Measurements from ENCODE around the gene HOXD11. TPM values are rescaled to one million over a fixed set of nuclear protein-coding genes. Genes with fewer than 3 reads are reported as not detected.

HOXD11 gene
- total RNA-seq, 2 experiments from 2014 or later, result not detected

DNA sequence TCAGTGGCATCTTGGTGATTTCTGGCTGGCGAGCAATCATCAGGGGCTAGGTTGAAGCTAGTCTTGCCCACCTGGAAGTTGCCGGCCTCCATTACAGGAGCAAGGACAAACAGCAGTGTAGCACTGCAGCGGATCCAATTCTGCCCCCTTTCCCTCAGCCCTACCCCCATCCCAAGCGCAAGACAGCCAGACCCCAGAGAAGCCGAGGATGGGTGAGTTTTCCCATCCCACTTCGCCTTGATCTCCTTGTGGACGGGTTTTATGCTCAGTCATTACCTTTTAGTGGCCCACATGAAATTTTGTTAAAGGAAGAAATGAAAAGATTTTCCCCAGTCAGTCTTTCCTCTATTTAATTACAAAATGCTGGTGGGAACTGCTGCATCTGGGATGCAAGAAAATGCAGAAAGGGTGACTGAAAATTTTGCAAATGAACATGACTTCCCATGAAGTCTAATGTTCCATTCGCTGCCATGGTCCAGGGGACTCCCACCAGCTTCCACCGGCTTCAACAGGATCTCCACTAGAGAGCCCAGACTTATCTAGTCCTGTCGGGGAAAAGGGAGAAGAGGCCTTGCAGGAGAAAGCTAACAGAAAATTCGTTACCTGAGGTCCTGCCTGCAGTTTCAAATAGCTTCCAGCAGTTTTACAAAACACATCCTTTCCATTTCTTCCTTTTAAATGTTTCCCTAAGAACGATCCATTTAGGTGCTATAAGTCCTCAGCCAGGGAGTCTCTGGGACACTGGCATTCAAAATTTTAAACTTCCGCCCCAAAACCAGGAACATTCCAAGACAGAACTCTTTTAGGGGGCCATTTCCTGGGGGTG lies 13.5 kb downstream of the HOXD11 start:
- Mint-ChIP-seq H3K27me3 (peaks cover 91% of the 10 kb centered on the region), H3K9me3 (ENCODE audit: low read depth) (peaks cover 1% of the 10 kb centered on the region), H3K4me1 (peaks cover 4% of the 10 kb centered on the region), H3K4me3 (no peak overlapping the region), H3K36me3 (no peaks in the 10 kb centered on the region), H3K27ac (no peak overlapping the region)
- CTCF ChIA-PET, result interaction anchor here (0.6 to 1.5 kb wide), 4 partner anchors 9 to 25 kb away, joined by 3 to 7 read pairs (median 3); partner anchors contain the start of gene HOXD8
- DNase-seq, result no peak
- ATAC-seq, result no peak

DNA sequence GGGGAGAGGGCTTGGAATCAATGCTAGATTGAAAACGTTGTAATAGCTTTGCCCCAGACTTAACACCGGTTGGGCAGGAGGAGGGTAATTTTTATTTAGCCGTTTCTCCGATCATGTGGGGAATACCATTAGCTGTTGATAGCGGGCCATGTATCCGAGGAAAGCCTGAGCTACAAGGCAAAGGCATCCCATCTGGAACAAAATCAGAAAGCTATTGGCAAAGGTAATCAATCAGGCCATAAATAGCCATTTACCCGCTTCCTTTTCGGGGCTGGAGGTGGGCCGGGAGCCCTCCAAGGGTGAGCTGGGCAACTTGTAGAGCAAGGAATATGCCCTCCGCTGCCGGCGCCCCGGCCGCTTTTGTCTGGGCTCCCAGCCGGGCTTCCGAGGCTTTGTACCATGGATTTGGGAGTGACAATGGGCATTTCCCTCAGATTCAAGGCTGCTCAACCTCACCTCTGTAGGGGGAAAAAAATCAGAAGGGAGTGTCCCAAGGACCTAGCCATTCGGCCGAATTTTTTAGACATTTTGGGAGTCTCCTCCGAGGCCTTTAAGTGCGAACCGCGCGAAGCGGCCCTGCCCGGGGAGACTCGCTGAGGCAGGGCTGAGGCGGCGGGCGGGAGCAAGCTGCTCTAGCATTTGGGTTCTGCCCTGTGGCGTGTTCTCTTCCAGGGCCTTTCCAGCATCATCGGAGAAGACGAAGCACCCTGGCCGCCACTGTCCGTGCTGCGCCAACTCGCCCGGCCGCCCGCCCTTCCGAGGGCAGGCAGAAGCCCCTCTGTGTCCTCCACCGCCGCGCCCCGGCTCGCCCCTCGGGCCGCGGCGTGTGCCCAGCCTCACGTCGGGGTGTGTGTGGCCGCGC lies 14.3 kb downstream of the HOXD11 start:
- Mint-ChIP-seq H3K4me3 (no peak overlapping the region), H3K4me1 (peaks cover 4% of the 10 kb centered on the region), H3K9me3 (ENCODE audit: low read depth) (peaks cover 1% of the 10 kb centered on the region), H3K27ac (no peak overlapping the region), H3K36me3 (no peaks in the 10 kb centered on the region), H3K27me3 (peaks cover 91% of the 10 kb centered on the region)
- ATAC-seq (no peak), DNase-seq (no peak)
- CTCF ChIA-PET, result interaction anchor here (1.0 to 1.1 kb wide), 2 partner anchors 8 to 1028 kb away, joined by 3 read pairs; partner anchors contain the start of gene HOXD8

- Mint-ChIP-seq H3K27me3 (peaks cover 91% of the 10 kb centered on the region), H3K36me3 (no peaks in the 10 kb centered on the region), H3K4me3 (no peak overlapping the region), H3K4me1 (peaks cover 4% of the 10 kb centered on the region), H3K9me3 (ENCODE audit: low read depth) (peaks cover 1% of the 10 kb centered on the region), H3K27ac (no peak overlapping the region)
- CTCF ChIA-PET, result interaction anchor here (1.0 kb wide), 1 partner anchor 1027 kb away, joined by 3 read pairs; no protein-coding TSS in a partner anchor
- ATAC-seq (no peak), DNase-seq (no peak)
Observed at GRCh38 chr2:176122052-176122682, 15.1 kb downstream of the HOXD11 start.

DNA sequence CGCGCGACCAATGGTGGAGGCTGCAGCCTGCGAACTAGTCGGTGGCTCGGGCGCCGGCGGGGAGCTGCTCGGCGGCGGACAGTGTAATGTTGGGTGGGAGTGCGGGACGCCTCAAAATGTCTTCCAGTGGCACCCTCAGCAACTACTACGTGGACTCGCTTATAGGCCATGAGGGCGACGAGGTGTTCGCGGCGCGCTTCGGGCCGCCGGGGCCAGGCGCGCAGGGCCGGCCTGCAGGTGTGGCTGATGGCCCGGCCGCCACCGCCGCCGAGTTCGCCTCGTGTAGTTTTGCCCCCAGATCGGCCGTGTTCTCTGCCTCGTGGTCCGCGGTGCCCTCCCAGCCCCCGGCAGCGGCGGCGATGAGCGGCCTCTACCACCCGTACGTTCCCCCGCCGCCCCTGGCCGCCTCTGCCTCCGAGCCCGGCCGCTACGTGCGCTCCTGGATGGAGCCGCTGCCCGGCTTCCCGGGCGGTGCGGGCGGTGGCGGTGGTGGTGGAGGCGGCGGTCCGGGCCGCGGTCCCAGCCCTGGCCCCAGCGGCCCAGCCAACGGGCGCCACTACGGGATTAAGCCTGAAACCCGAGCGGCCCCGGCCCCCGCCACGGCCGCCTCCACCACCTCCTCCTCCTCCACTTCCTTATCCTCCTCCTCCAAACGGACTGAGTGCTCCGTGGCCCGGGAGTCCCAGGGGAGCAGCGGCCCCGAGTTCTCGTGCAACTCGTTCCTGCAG lies 15.8 kb downstream of the HOXD11 start, which contains the start of gene HOXD9:
TSS of gene HOXD9 (plus strand) at position 37 of the 728 bp plus-strand sequence. CDS start at position 87, 50 bp downstream.
- no peak within 1 kb of the TSS for H3K4me3 Mint-ChIP-seq
- H3K27ac Mint-ChIP-seq, result peak within 1 kb of the TSS; percentile 27
- CTCF ChIA-PET, result interaction anchor here (1.0 kb wide), 1 partner anchor 1026 kb away, joined by 3 read pairs; no protein-coding TSS in a partner anchor
- H3K9me3 Mint-ChIP-seq (ENCODE audit: low read depth), result peaks cover 1% of the 10 kb centered on the region
- peaks cover 91% of the 10 kb centered on the region for H3K27me3 Mint-ChIP-seq
- no peak for ATAC-seq
- no peak for DNase-seq
- no peaks in the 10 kb centered on the region for H3K36me3 Mint-ChIP-seq
- peaks cover 4% of the 10 kb centered on the region for H3K4me1 Mint-ChIP-seq

GRCh38 chr2:176123411-176124109 lies 16.5 kb downstream of the HOXD11 start:
- DNase-seq (no peak), ATAC-seq (no peak)
- CTCF ChIA-PET, result no interaction called here
- H3K27ac Mint-ChIP-seq, result peak overlapping the region; percentile 27
- peaks cover 5% of the 10 kb centered on the region for H3K4me1 Mint-ChIP-seq
- peaks cover 1% of the 10 kb centered on the region for H3K9me3 Mint-ChIP-seq (ENCODE audit: low read depth)
- peaks cover 91% of the 10 kb centered on the region for H3K27me3 Mint-ChIP-seq
- H3K36me3 Mint-ChIP-seq, result peaks cover 3% of the 10 kb centered on the region
- H3K4me3 Mint-ChIP-seq, result no peak overlapping the region

GRCh38 chr2:176124110-176124946 lies 17.2 kb downstream of the HOXD11 start:
- ATAC-seq (no peak), DNase-seq (no peak)
- Mint-ChIP-seq H3K36me3 (peaks cover 4% of the 10 kb centered on the region), H3K9me3 (ENCODE audit: low read depth) (no peaks in the 10 kb centered on the region), H3K27ac (no peak overlapping the region), H3K27me3 (peaks cover 92% of the 10 kb centered on the region), H3K4me1 (peaks cover 2% of the 10 kb centered on the region), H3K4me3 (no peak overlapping the region)
- CTCF ChIA-PET, result interaction anchor here (3.1 kb wide), 1 partner anchor 1023 kb away, joined by 28 read pairs; no protein-coding TSS in a partner anchor

DNA sequence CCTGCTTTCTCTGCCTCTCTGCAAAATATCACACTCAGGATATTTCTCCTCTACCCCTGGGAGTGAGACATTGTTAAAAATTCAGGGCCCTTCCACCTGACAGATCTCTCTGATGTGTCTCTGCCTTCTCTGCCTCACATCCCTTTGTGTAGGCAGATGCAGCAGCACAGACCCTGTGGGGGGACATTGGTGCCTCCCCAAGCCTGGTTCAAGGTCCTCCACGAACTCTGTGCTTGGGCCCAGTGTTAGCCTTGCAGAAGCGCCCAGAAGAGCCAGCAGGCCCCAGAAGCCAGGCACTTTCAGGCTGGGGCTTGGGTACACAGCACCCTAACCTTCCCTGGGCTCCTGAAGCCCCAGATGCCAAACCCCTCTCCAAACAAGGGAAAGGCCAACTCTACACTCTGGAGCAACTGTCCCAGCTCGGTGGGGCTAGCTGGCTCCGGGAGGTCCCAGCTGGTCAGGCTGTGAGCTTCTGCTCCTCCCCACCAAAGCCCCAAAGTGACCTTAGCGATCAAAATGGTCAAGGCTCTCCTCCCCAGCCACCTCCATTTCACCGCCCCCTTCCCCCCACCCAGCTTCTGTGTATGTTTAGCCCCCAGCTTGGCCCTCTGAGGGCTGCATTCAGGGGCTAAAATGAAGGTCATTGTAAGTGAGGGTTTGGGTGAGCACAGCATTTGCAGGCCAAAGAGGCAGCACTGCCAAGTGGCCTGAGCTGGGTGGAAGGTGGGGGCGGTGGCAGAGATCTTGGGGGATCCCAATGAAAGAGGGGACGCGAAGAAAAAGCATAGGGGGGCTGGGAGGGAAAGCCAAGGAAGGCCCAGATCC lies 18.1 kb downstream of the HOXD11 start:
- peaks cover 2% of the 10 kb centered on the region for H3K4me1 Mint-ChIP-seq
- peaks cover 87% of the 10 kb centered on the region for H3K27me3 Mint-ChIP-seq
- no peaks in the 10 kb centered on the region for H3K9me3 Mint-ChIP-seq (ENCODE audit: low read depth)
- CTCF ChIA-PET, result interaction anchor here (1.0 to 3.4 kb wide), 7 partner anchors 15 to 1023 kb away, joined by 3 to 32 read pairs (median 5); no protein-coding TSS in a partner anchor
- H3K36me3 Mint-ChIP-seq, result peaks cover 4% of the 10 kb centered on the region
- DNase-seq, result no peak
- no peak overlapping the region for H3K4me3 Mint-ChIP-seq
- no peak for ATAC-seq
- no peak overlapping the region for H3K27ac Mint-ChIP-seq

DNA sequence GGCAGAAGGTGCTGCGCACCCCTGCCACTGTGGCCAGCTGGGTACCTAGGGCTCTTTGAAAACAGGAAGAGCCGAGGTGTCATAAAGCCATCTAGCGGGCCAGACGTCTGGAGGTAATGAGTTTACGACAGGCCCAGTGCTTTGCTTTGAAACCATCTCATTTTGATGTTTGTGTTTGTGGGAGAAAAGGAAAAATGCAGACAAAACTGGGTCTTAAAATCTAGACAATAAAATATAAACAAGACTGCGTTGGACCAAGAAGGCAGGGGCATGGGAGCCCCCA lies 18.6 kb downstream of the HOXD11 start:
- H3K9me3 Mint-ChIP-seq (ENCODE audit: low read depth), result no peaks in the 10 kb centered on the region
- peaks cover 4% of the 10 kb centered on the region for H3K4me1 Mint-ChIP-seq
- peaks cover 84% of the 10 kb centered on the region for H3K27me3 Mint-ChIP-seq
- no peak overlapping the region for H3K4me3 Mint-ChIP-seq
- H3K36me3 Mint-ChIP-seq, result peaks cover 4% of the 10 kb centered on the region
- ATAC-seq, result no peak
- no peak overlapping the region for H3K27ac Mint-ChIP-seq
- CTCF ChIA-PET, result interaction anchor here (1.0 to 3.5 kb wide), 9 partner anchors 15 to 1022 kb away, joined by 3 to 32 read pairs (median 10); no protein-coding TSS in a partner anchor
- no peak for DNase-seq

GRCh38 chr2:176126929-176127773 lies 20.1 kb downstream of the HOXD11 start:
- Mint-ChIP-seq H3K36me3 (peaks cover 4% of the 10 kb centered on the region), H3K4me3 (no peak overlapping the region), H3K27me3 (peaks cover 84% of the 10 kb centered on the region), H3K4me1 (peaks cover 7% of the 10 kb centered on the region), H3K27ac (no peak overlapping the region), H3K9me3 (ENCODE audit: low read depth) (no peaks in the 10 kb centered on the region)
- ATAC-seq (no peak), DNase-seq (peak; percentile 68)
- CTCF ChIA-PET, result interaction anchor here (0.7 to 3.5 kb wide), 33 partner anchors 9 to 1023 kb away, joined by 3 to 32 read pairs (median 4); no protein-coding TSS in a partner anchor

- Mint-ChIP-seq H3K4me1 (peaks cover 10% of the 10 kb centered on the region), H3K36me3 (peaks cover 4% of the 10 kb centered on the region), H3K4me3 (no peak overlapping the region), H3K27me3 (peaks cover 86% of the 10 kb centered on the region), H3K9me3 (ENCODE audit: low read depth) (no peaks in the 10 kb centered on the region), H3K27ac (peak overlapping the region; percentile 66)
- ATAC-seq, result no peak
- CTCF ChIA-PET, result interaction anchor here (0.8 to 3.5 kb wide), 17 partner anchors 9 to 1020 kb away, joined by 3 to 32 read pairs (median 6); no protein-coding TSS in a partner anchor
- no peak for DNase-seq
Observed at GRCh38 chr2:176127774-176128072, 20.6 kb downstream of the HOXD11 start.
